NCI-H2107 (cell line): ENCODE data around the gene MRPS18A.
A peak's percentile ranks its signal among the peaks of the same experiment; 100 is the strongest.
"Not testable (repeated sequence)": the region's sequence is repeated elsewhere in the genome, so short reads cannot be mapped to it uniquely, and the experiment has no call there.

Source experiments
- DNase-seq: peaks from one replicate; lab custom pipeline; 2025; lab: John Stamatoyannopoulos, UW

The MRPS18A gene

GRCh38 chr6:43635387-43636307 is 51.9 kb downstream of the MRPS18A start, which contains the start of gene MAD2L1BP:
TSS of gene MAD2L1BP (plus strand) at chr6:43635840. CDS start at chr6:43635876, 36 bp downstream.
- DNase-seq: peak; percentile 60

- DNase-seq: no peak
These were observed 52.8 kb downstream of the MRPS18A start for GRCh38 chr6:43634702-43635303.

- DNase-seq: not testable (repeated sequence)
These were observed 54.6 kb downstream of the MRPS18A start for GRCh38 chr6:43633002-43633401.

GRCh38 chr6:43630980-43631619 is 56.5 kb downstream of the MRPS18A start:
- no peak for DNase-seq

- DNase-seq: peak; percentile 69
These were observed 57.9 kb downstream of the MRPS18A start for GRCh38 chr6:43629505-43630300.

- peak; percentile 77 for DNase-seq
These were observed 58.5 kb downstream of the MRPS18A start, which contains the start of gene GTPBP2 for GRCh38 chr6:43629104-43629504. TSS of gene GTPBP2 (minus strand) at chr6:43629264. CDS start at chr6:43629162, 102 bp downstream.

- DNase-seq: no peak
These were observed 59.0 kb downstream of the MRPS18A start for GRCh38 chr6:43628393-43629103.

GRCh38 chr6:43627008-43627825 is 60.4 kb downstream of the MRPS18A start:
- peak; percentile 10 for DNase-seq

- no peak for DNase-seq
These were observed 62.1 kb downstream of the MRPS18A start for GRCh38 chr6:43625393-43625992.

- no peak for DNase-seq
These were observed 62.8 kb downstream of the MRPS18A start for GRCh38 chr6:43624786-43625288.

- no peak for DNase-seq
These were observed 63.5 kb downstream of the MRPS18A start for GRCh38 chr6:43623880-43624785.

- no peak for DNase-seq
These were observed 65.0 kb downstream of the MRPS18A start for GRCh38 chr6:43622541-43622940.

GRCh38 chr6:43621836-43622180 is 65.8 kb downstream of the MRPS18A start:
- DNase-seq: no peak
